GM18505 (cell line): ENCODE results near the gene SDHC.
A peak's percentile ranks its signal among the peaks of the same experiment; 100 is the strongest.

Source experiments
- ATAC-seq: cut with Tn5 transposase; IDR thresholded peaks from one replicate; pipeline ENCODE4 v1.9.1; 2021; ENCODE audit not compliant: unreplicated experiment
- POLR2A ChIP-seq: IDR thresholded peaks from 4 replicates; pipeline ENCODE4 v1.6.1; 2011; ENCODE audit warnings: borderline replicate concordance; ENCODE audit not compliant: insufficient read depth, insufficient read length; ENCODE audit errors: extremely low read depth

Gene SDHC

GRCh38 chr1:161333166-161333565 is 19.0 kb downstream of the SDHC start:
- ATAC-seq, result no peak
- TF ChIP-seq POLR2A, result no peak

- no peak for TF ChIP-seq POLR2A
- no peak for ATAC-seq
Observed at GRCh38 chr1:161335796-161336195, 21.6 kb downstream of the SDHC start.

GRCh38 chr1:161342177-161342576 is 28.0 kb downstream of the SDHC start:
- ATAC-seq, result no peak

GRCh38 chr1:161342821-161343220 is 28.6 kb downstream of the SDHC start:
- ATAC-seq, result no peak
- no peak for TF ChIP-seq POLR2A

More at GRCh38 chr1:161342177-161342576, 28.0 kb downstream of the SDHC start:
- no peak for TF ChIP-seq POLR2A

GRCh38 chr1:161350671-161351070 is 36.5 kb downstream of the SDHC start:
- ATAC-seq, result no peak
- no peak for TF ChIP-seq POLR2A

GRCh38 chr1:161351482-161351881 is 37.3 kb downstream of the SDHC start:
- ATAC-seq, result no peak
- no peak for TF ChIP-seq POLR2A

- TF ChIP-seq POLR2A, result no peak
- no peak for ATAC-seq
Observed at GRCh38 chr1:161357073-161357472, 42.9 kb downstream of the SDHC start.

GRCh38 chr1:161359291-161359690 is 45.1 kb downstream of the SDHC start:
- ATAC-seq, result no peak

GRCh38 chr1:161364332-161364731 is 50.2 kb downstream of the SDHC start:
- no peak for ATAC-seq
- TF ChIP-seq POLR2A, result no peak

More at GRCh38 chr1:161359291-161359690, 45.1 kb downstream of the SDHC start:
- no peak for TF ChIP-seq POLR2A

- TF ChIP-seq POLR2A, result no peak
Observed at GRCh38 chr1:161365207-161365606, 51.0 kb downstream of the SDHC start.

GRCh38 chr1:161367684-161368400 is 53.7 kb downstream of the SDHC start, which contains the start of gene CFAP126:
CFAP126 (minus strand) TSS chr1:161367876; CDS start chr1:161367868, 8 bp downstream.
- ATAC-seq, result peak; percentile 88
- TF ChIP-seq POLR2A, result no peak

More at GRCh38 chr1:161365207-161365606, 51.0 kb downstream of the SDHC start:
- ATAC-seq, result no peak

GRCh38 chr1:161373442-161373841 is 59.3 kb downstream of the SDHC start:
- TF ChIP-seq POLR2A, result no peak
- ATAC-seq, result no peak

- no peak for ATAC-seq
- TF ChIP-seq POLR2A, result no peak
Observed at GRCh38 chr1:161374373-161374772, 60.2 kb downstream of the SDHC start.

GRCh38 chr1:161378014-161378413 is 63.8 kb downstream of the SDHC start:
- no peak for TF ChIP-seq POLR2A
- ATAC-seq, result no peak
